DOHH2 (cell line): ENCODE data around the gene EDEM3.

ENCODE experiments used
- H3F3A ChIP-seq: fragments of 200-600 bp; sonication (generic), shearing (Covaris generic); 2 replicates; pipeline ENCODE4 v1.6.0; 2016; ENCODE audit warnings: antibody characterized with exemption, mild to moderate bottlenecking; ENCODE audit not compliant: control insufficient read depth, insufficient read depth
- H3K27ac ChIP-seq: fragments of 200-600 bp; sonication (generic); 2 replicates; pipeline ENCODE4 v1.5.1; 2014; ENCODE audit warnings: low read depth, mild to moderate bottlenecking, low read length, moderate library complexity
- H3K27me3 ChIP-seq: fragments of 200-600 bp; sonication (generic); 2 replicates; pipeline ENCODE4 v1.6.1; 2014; ENCODE audit warnings: mild to moderate bottlenecking, low read length, mixed read lengths; ENCODE audit not compliant: control insufficient read depth
- H3K36me3 ChIP-seq: fragments of 200-600 bp; sonication (generic); 2 replicates; pipeline ENCODE4 v1.6.1; 2014; ENCODE audit warnings: mild to moderate bottlenecking, low read length, moderate library complexity, mixed read lengths; ENCODE audit not compliant: control insufficient read depth
- H3K4me1 ChIP-seq: fragments of 200-600 bp; sonication (generic); 2 replicates; pipeline ENCODE4 v1.6.1; 2014; ENCODE audit warnings: mild to moderate bottlenecking, low read length, mixed read lengths; ENCODE audit not compliant: control insufficient read depth
- H3K4me2 ChIP-seq: fragments of 200-600 bp; sonication (generic); 2 replicates; pipeline ENCODE4 v1.6.0; 2014; ENCODE audit warnings: mild to moderate bottlenecking, low read length, moderate library complexity
- H3K4me3 ChIP-seq: fragments of 200-600 bp; sonication (generic); 2 replicates; pipeline ENCODE4 v1.5.1; 2014; ENCODE audit warnings: mild to moderate bottlenecking, low read length, mixed read lengths
- H3K79me2 ChIP-seq: fragments of 200-600 bp; sonication (generic); 2 replicates; pipeline ENCODE4 v1.6.1; 2014; ENCODE audit warnings: mild to moderate bottlenecking, low read length, mixed read lengths; ENCODE audit not compliant: control insufficient read depth
- H3K9me2 ChIP-seq: fragments of 200-600 bp; sonication (generic); replicated peaks from 2 replicates; pipeline ENCODE4 v1.6.1; 2014; ENCODE audit warnings: mild to moderate bottlenecking, low read length, mixed read lengths; ENCODE audit not compliant: control insufficient read depth
- H3K9me3 ChIP-seq: fragments of 200-600 bp; sonication (generic); 2 replicates; pipeline ENCODE4 v1.6.1; 2014; ENCODE audit warnings: antibody characterized with exemption, low read length, mixed read lengths; ENCODE audit not compliant: control insufficient read depth, insufficient read depth
- H4K20me1 ChIP-seq: fragments of 200-600 bp; sonication (generic); 2 replicates; pipeline ENCODE4 v1.6.0; 2014; ENCODE audit warnings: low read depth, mild to moderate bottlenecking, antibody characterized with exemption, low read length, moderate library complexity; ENCODE audit not compliant: control insufficient read depth, insufficient read depth
- CTCF ChIP-seq: fragments of 200-600 bp; sonication (generic); IDR thresholded peaks from one replicate; pipeline ENCODE4 v1.5.1; 2014; ENCODE audit warnings: antibody characterized with exemption, mild to moderate bottlenecking, low read depth, low read length; ENCODE audit not compliant: poor library complexity, severe bottlenecking
- EZH2phosphoT487 ChIP-seq: fragments of 200-600 bp; sonication (generic); IDR thresholded peaks from 2 replicates; pipeline ENCODE4 v1.6.1; 2017; ENCODE audit warnings: borderline replicate concordance, mild to moderate bottlenecking, antibody characterized with exemption, low read length, moderate library complexity, mixed read lengths

Gene EDEM3

GRCh38 chr1:184648160-184648855 is 106.3 kb downstream of the EDEM3 start:
- H3K27ac ChIP-seq, result no peak overlapping the region
- no peaks in the 10 kb centered on the region for H3K79me2 ChIP-seq
- no peaks in the 10 kb centered on the region for H3K9me2 ChIP-seq
- H4K20me1 ChIP-seq, result no peaks in the 10 kb centered on the region
- H3K4me3 ChIP-seq, result no peak overlapping the region
- H3K9me3 ChIP-seq, result no peaks in the 10 kb centered on the region
- H3K4me2 ChIP-seq, result no peak overlapping the region
- no peak for TF ChIP-seq EZH2phosphoT487
- no peak for TF ChIP-seq CTCF
- H3K36me3 ChIP-seq, result no peaks in the 10 kb centered on the region
- no peaks in the 10 kb centered on the region for H3F3A ChIP-seq
- no peaks in the 10 kb centered on the region for H3K27me3 ChIP-seq
- H3K4me1 ChIP-seq, result peaks cover 17% of the 10 kb centered on the region

DNA sequence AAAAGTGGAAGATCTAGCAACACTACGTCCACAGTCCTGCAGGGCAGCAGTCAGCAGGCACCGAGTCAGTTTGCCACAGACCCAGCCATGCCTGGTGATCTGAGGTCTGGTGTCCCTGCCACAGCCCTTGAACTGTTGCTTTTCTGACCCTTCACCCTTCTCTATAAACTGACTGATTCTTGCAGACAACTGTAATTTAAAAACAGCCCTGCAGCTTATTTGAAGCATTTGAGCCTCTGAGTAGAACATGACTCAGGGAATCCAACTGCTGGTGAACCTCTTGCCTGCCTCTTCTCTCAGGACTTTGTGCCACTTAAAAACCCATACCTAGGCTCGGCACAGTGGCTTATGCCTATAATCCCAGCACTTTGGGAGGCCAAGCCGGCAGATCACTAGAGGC is 107.2 kb downstream of the EDEM3 start:
- Histone ChIP-seq H3K4me3 (no peak overlapping the region), H3K4me2 (no peak overlapping the region), H3K4me1 (peaks cover 17% of the 10 kb centered on the region), H3K79me2 (no peaks in the 10 kb centered on the region), H3K9me3 (no peaks in the 10 kb centered on the region), H3K9me2 (no peaks in the 10 kb centered on the region), H3K27me3 (no peaks in the 10 kb centered on the region), H3F3A (no peaks in the 10 kb centered on the region), H4K20me1 (no peaks in the 10 kb centered on the region), H3K36me3 (no peaks in the 10 kb centered on the region), H3K27ac (no peak overlapping the region)
- TF ChIP-seq CTCF, result no peak

DNA sequence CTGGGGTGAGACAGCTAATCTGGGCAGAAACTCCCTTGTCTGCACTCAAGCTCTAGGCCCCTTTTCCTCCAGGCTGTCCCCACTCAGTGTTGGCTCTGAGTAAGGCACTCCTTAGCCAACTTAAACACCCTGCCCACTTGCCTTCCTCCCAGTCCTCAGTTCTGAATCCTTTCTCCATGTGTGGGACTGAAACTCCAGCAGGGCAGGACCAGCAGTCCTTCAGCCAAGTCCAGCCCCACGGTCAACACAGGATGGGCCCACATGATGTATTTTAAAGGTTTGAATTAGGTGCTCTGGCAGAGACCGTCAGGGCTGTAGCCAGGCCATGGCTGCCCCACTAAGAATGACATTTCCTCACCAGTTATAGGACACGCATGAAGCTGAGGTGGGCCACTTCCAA is 107.8 kb downstream of the EDEM3 start:
- Histone ChIP-seq H3K4me3 (no peak overlapping the region), H3K9me3 (no peaks in the 10 kb centered on the region), H3K36me3 (no peaks in the 10 kb centered on the region), H3F3A (no peaks in the 10 kb centered on the region), H3K27me3 (no peaks in the 10 kb centered on the region), H3K9me2 (no peaks in the 10 kb centered on the region), H3K79me2 (no peaks in the 10 kb centered on the region), H3K4me1 (peaks cover 17% of the 10 kb centered on the region), H3K4me2 (no peak overlapping the region), H4K20me1 (no peaks in the 10 kb centered on the region), H3K27ac (no peak overlapping the region)
- TF ChIP-seq EZH2phosphoT487 (no peak), CTCF (no peak)
